Activated T-helper 1 cell treated with Interleukin-2 at 50 U/mL for 16 hours (primary cell): ENCODE measurements around the gene MOSMO.
A peak's percentile ranks its signal among the peaks of the same experiment; 100 is the strongest.

Experiments
- DNase-seq: peaks from one replicate; pipeline ENCODE4 v3.0.0-alpha.2; 2020; ENCODE audit warnings: low read depth

The MOSMO gene

GRCh38 chr16:22050963-22051362 is 43.1 kb downstream of the MOSMO start:
- DNase-seq, result no peak

DNA sequence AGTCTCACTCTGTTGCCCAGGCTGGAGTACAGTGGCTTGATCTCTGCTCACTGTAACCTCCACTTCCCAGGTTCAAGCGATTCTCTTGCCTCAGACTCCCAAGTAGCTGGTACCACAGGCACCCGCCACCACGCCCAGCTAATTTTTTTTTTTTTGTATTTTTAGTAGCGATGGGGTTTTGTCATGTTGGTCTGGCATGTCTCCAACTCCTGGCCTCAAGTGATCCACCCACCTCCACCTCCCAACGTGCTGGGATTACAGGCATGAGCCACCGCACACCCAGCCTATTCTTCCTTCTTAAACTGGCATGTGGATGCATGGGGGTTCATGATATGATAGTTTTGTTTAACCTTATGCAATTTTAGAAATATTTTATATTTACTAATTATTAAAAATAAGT is 45.1 kb downstream of the MOSMO start:
- DNase-seq, result no peak

- no peak for DNase-seq
Measured at GRCh38 chr16:22053921-22054341, 46.0 kb downstream of the MOSMO start.

DNA sequence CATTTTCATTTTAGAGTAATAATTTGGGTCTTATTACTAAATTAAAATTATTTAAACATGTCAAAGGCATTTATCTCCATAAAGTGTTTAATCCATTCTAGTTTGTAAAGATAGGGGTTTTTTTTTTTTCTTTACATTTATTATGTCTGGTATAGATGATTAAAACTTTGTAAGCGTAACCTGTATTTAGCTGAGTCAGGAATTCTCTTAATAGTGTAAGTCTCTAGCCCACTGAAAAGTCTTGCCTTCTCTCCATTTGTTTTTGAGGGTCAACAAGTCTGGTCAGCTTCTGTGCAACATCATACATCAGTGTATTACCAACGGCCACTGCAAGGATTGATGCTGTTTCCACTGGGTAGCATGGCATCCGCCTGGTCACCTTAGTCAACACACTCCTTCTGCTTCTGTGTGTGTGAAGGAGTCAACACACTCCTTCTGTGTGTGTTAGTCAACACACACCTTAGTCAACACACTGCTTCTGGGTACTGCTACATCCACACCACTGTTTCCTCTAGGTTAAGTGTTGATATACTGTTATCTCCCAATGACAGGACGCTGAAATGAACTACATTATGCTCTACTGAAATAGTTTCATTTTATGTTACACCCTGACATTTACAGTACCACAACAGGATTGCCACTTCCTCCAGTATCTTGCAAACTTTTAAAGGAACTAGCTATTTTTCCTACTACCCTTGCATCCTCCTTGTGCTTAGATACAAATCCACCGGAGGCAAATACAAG is 47.1 kb downstream of the MOSMO start:
- DNase-seq, result no peak

DNA sequence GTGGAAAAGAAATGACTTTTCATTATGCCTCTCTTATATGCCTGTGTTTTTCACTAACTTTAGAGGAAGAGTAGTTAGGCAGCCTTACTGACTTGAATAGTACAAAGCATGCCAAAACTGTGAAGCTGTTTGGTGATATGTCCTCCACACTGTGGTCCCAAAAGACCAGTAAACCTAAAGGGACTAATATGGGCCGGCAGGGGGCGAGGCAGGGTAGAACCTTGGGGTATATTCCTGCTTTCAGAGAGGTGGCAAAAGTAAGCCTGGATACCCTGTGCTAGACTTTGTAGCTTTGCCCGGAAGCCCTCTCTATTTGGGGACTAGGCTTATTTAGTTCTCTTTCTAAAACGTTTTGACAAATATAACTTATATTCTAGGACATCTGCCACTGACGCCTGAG is 48.0 kb downstream of the MOSMO start:
- DNase-seq, result no peak

DNA sequence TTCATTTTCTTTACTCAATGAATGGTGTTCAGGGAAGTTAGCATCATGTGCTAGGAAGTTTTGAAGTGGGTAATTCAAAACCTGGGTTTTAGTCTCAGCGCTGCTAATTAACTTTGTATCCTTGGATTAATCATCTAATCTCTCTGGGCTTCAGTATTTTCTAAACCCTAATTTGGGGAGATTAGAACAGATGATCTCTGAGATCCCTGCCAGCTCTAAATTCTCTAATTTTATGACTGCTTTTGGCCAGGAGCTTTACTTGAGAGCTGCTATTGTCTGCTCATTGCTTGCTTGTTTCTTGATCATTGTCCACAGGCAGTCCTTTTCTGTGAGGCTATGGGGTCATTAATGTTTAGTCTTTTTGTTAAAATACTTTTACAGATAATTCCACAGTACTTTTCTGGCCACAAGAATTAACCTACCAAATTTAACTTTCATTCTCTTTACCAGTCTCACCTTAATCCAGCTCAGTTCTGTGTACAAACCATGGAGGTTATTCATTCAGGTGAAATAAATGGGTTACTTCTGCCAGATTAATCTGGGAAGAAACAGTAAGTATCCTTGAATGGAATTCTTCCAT is 56.1 kb downstream of the MOSMO start:
- DNase-seq, result no peak

GRCh38 chr16:22065252-22065651 is 57.3 kb downstream of the MOSMO start:
- no peak for DNase-seq

- DNase-seq, result no peak
Measured at GRCh38 chr16:22070361-22071330, 62.7 kb downstream of the MOSMO start.

- no peak for DNase-seq
Measured at GRCh38 chr16:22071331-22071910, 63.5 kb downstream of the MOSMO start.

- DNase-seq, result no peak
Measured at GRCh38 chr16:22073350-22073749, 65.4 kb downstream of the MOSMO start.

- no peak for DNase-seq
Measured at GRCh38 chr16:22075043-22075757, 67.3 kb downstream of the MOSMO start.

DNA sequence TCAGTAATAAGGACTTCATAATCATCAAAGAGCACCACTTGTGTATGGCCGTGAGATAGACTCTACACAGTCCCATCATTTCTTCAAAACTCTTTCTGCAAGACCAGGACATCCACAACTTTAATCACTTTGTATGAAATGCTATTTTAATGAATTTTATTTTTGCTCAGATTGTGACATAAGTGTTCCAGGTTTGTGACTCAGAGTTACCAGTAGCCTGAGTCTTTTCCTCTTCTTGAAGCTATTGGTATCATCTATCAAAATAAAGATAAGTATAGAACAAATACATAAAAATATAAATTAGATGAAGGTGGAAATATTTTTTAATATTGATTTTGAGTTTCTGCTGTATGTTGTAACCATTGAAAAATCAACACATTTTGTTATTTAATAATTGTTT is 67.9 kb downstream of the MOSMO start:
- DNase-seq, result no peak

- DNase-seq, result peak; percentile 39
Measured at GRCh38 chr16:22077700-22078313, 69.9 kb downstream of the MOSMO start.

DNA sequence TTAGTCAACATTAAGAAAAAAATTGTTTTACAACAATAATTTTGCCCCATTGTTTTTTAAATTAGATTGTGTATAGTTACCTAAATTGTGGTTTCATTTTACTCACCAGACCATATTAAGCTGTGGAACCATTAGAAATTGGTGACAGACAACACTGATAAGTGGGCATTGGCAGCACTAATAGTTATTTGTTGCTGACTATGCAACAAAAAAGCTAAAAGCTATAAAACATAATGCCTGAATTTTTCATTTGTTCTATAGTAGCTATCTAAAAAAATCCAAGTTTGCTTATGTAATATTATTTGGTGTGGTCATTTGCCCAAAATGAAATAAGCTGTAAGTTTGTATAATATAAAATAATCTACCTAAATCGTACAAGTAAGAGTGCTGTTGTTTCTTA is 70.7 kb downstream of the MOSMO start:
- DNase-seq, result no peak

GRCh38 chr16:22081050-22081449 is 73.1 kb downstream of the MOSMO start:
- no peak for DNase-seq

- no peak for DNase-seq
Measured at GRCh38 chr16:22086440-22086839, 78.5 kb downstream of the MOSMO start.

DNA sequence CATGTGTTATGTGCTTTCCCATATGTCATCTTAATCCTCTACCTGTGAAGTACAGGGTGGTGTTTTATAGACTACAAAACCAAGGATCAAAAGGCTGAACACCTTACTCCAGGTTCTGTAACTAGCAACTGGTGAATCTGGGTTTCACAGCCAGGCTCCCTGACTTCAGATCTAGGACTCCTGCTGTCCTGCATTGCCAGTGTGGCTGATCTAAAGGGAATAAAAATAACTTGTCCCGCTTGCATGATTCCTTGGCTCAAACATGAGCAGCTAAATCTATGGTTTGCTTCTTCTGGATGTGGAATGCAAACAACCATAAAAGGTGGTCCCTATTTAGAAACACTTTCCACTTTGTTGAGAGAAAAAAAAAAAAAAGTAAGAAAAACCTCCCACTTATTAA is 80.7 kb downstream of the MOSMO start:
- DNase-seq, result no peak

DNA sequence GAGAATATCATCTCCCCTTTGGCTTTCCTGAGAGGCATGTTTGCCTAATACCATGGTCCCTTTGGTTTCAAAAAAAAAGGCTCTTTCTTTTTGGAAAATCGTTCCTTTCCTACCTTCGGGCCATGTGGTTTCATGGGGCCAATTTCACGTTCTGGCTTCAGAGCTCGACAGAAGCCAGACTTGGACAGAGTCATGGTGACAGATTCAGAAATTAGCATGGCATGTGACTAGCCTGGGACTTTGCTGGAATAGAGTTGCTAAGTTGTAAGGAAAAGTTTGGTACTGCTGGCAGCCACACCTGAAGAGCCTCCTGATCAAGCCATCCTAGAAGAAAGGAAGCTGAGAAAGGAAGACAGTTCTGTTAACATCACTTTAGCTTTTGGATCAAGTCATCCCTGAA is 82.0 kb downstream of the MOSMO start:
- DNase-seq, result no peak

GRCh38 chr16:22091721-22092120 is 83.8 kb downstream of the MOSMO start:
- DNase-seq, result no peak

- DNase-seq, result no peak
Measured at GRCh38 chr16:22092143-22092933, 84.4 kb downstream of the MOSMO start, which contains the start of gene VWA3A. Gene VWA3A, plus strand, starts transcription at chr16:22092541. Its CDS starts 97 bp downstream, at chr16:22092638.
